HG03139 (cell line): ENCODE measurements around the gene MRPL30.
"Not testable (repeated sequence)": the region's sequence is repeated elsewhere in the genome, so short reads cannot be mapped to it uniquely, and the experiment has no call there.

ENCODE experiments used
- ATAC-seq: cut with Tn5 transposase; IDR thresholded peaks from one replicate; pipeline ENCODE4 v1.9.1; 2021; ENCODE audit not compliant: unreplicated experiment

The MRPL30 gene

DNA sequence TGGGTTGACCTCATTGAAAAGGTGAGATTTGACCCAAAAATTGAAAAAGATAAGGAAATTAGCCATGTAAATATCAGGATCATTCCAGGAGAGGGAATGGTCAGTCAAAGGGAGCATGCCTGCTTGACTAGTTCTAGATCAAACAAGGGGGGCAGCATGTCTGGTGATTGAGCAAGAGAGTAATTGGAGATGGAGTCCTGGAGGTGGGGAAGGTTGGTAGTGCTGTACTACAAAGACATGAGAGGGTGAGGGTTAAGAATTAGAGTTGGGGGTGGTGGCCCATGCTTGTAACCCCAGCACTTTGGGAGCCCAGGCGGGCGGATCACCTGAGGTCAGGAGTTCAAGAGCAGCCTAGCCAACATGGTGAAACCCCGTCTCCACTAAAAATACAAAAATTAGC lies 2.0 kb downstream of the MRPL30 start:
- ATAC-seq = no peak

DNA sequence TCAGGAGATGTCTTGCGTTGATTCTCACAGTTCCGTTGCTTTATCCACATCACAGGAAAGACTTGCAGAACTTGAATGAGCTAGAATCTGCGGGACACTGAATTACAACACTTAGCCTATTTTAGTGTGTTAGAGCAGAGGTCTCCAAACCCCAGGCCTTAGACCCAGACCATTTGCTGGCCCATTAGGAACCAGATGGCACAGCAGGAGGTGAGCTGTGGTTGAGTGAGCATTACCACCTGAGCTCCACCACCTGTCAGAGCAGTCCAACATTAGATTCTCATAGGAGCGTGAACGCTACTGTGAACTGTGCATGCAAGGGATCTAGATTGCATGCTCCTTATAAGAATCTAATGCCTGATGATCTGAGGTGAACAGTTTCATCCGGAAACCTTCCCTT lies 3.8 kb downstream of the MRPL30 start:
- ATAC-seq = no peak

DNA sequence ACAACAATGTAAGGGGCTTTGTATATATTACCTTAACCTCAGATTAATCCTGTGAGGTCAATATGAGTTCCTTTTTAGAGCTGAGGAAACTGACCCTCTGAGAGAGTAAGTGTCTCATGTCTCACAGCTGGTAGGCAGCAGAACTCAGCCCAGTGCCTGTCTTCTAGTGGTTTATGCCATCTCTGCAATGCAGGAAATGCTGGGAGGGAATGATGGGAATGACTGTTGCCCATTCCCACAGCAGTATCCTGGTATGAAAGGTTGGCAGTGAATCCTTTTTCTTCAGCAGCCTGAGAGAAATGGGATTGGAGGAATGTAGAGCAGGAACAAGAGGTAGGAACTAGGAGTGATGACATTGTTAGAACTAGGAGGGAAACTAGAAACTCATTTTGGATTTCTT lies 6.0 kb downstream of the MRPL30 start:
- no peak for ATAC-seq

DNA sequence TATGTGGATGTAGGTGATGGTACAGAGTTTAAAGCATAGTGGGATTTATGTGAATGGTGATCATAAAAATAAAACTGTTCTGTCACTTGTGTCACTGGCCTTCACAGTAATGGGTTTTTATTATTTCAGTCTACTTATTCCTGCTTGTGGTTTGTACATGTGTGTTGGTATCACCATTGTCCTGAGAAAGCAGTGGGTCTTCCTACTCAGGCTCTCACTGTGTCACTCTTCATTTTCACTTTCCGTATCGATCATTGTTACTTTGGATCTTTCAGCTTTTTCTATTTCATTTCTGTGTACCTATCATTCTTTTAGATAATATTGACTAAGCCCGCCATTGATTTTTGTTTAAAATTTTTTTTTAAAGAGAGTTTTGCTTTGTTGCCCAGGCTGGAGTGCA lies 7.4 kb downstream of the MRPL30 start:
- ATAC-seq = no peak

DNA sequence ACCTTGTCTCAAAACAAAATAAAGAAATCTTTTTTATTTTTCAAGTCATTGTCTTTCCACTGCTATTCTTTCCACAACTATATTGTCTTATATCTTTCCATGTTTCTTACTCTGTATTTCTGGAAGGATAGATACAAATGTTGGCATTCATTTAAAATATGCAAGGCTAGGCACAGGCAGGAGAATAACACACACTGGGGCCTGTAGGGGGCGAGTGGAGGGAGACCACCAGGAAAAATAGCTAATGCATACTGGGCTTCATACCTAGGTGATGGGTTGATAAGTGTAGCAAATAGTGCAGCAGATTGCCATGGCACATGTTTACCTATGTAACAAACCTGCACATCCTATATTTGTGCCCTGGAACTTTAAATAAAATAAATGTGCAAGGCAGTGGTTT lies 9.6 kb downstream of the MRPL30 start:
- ATAC-seq = no peak

DNA sequence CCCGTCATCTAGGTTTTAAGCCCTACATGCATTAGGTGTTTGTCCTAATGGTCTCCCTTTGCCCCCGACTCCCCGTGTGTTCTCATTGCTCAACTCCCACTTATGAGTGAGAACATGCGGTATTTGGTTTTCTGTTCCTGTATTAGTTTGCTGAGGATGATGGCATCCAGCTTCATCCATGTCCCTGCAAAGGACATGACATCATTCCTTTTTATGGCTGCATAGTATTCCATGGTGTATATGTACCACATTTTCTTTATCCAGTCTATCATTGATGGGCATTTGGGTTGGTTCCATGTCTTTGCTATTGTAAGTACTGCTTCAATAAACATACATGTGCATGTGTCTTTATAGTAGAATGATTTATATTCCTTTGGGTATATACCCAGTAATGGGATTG lies 11.4 kb downstream of the MRPL30 start:
- ATAC-seq = not testable (repeated sequence)

DNA sequence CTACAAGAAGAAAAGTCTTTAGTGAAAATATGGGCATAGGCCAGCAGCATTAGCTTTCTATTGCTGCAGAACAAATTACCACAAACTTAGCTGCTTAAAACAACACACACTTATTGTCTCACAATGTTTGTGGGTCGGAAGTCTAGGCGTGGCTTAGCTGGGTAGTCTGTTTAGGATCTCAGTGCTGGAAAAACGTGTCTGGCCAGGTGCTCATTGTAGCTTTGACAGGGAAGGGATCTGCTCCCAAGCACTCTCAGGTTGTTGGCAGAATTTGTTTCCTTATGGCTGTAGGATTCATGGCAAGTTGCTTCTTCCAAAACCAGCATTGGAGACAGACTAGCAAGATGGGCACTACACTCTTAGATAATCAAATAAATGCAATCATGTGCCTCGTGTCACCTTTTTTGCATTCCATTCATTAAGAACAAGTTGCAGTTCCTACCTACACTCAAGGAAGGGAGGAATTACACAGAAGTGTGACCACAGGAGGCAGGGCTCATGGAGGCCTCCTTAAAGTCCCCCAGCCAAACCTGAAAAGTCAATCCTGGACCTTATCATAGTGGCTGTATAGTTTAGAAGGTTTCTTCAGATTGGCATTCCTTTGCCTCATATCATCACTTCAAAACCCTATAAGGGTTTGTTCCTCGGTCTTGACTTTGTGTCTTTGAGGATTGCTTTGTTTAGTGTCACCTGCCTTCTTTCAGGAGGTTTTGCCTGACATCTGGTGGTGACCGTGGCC lies 17.3 kb downstream of the MRPL30 start:
- ATAC-seq = no peak

DNA sequence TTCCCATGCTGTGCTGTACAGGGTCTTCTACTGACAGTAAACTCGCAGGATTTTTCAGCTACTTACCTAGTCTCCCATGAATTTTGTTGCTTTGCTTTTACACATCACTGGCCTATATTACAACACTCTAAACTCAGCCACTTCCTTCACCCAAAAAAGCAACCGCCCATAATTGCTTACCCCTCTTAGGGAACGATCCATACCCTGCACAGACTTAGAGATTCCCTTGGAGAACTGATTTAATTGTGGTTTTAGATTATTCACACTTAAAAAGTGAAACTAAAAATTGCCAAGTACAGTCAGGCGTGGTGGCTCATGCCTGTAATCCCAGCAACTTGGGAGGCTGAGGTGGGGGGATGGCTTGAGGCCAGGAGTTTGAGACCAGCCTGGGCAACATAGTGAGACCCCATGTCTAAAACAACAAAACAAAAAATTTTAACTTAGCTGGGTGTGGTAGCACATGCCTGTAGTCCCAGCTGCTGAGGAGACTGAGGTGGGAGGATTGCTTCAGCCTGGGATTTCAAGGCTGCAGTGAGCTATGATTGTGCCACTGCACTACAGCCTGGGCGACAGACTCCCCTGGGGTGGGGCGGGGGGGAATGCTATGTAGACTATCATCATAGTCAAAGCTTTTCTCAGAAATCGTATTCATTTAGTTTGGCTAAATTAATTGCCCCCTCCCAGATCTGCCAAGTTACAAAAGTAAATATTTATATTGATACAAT lies 19.3 kb downstream of the MRPL30 start:
- no peak for ATAC-seq

DNA sequence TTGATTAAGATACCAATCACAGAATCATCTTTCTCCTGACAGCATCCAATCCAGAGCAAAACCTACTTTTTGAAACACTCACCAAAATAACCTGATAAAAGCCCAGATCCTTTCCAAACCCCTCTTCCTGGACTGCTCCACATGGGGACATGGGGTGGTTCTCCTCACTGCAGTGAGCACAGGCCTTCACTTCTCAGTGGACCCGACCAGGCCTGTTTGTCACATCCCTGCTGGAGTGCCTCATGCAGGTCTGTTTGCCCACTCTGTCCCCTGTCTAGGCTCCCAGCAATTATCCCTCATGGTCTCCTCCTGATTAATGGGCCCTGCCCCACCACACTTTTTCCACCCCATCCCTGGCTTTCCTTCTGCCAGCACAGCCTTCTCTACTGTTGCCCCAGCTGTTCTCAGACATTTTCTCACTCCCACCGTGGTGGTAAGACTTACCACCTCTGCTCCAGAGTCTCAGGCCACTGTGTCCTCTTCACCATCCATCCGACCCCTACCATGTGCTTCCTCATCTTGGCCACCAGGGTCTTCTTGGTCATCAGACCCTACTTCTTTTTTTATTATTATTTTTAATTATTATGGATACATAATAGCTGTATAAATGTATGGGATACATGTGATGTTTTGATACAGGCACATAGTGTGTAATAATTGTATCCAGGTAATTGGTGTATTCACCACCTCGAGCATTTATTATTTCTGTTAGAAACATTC lies 21.1 kb downstream of the MRPL30 start:
- no peak for ATAC-seq

DNA sequence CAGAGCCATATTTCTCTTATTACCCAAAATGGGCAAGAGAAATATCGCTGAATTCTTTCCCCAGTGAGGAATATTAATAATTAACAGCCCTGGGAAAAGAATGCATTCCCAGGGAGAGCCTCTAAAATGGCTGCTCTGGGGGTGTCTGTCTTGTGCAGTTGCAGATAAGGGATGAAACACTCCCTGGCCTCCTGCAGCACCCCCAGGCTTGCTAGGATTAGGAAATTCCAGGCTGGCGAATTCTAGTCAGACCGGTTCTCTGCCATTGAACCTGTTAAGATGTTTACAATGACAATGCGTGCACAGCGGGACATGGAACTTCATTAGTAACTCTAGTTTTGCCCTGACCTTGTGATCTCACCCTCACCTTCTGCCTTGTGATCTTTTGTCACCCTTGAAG lies 24.5 kb downstream of the MRPL30 start:
- ATAC-seq = no peak

DNA sequence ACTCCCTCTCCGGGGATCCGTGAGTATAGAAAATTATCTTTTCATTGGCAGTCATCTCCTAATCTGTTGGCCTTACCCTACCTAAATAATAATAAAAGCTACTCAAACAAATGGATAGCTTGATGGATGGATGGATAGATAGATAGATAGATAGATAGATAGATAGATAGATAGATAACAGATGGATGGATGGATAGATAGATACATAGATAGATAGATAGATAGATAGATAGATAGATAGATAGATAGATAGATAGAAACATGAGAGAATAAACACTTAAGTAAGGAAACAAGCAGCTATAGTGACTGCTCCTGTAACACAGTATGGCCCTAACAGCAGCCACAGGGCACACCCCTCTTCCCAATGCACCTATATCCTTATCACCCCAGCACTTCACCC lies 35.1 kb downstream of the MRPL30 start:
- ATAC-seq = no peak

DNA sequence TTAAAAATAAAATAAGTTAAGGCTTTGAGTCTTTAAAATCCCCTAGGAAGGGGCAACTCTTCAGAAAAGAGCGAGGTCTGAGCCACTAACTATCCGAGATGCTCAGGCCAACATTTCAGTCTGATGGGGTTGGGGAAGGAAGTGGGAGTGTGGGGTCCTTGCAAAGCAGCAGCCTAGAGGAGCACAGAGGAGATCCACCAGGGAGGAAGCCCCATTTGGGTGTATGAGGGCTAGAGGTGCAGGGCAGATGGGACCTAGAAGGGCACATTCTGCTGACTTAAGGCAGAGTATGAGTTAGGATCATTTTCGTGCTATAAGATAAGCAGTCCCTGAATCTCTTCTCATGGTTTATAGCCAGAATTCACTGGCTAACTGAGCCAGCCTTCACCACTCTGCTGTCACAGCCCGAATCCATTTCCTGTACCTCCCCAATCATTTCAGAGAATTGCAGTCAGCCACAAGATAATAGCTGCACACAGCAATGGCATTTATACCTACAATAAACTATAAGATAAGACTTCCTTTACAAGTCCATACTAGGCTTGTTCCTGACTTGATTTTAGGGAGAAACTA lies 37.0 kb downstream of the MRPL30 start:
- ATAC-seq = no peak

DNA sequence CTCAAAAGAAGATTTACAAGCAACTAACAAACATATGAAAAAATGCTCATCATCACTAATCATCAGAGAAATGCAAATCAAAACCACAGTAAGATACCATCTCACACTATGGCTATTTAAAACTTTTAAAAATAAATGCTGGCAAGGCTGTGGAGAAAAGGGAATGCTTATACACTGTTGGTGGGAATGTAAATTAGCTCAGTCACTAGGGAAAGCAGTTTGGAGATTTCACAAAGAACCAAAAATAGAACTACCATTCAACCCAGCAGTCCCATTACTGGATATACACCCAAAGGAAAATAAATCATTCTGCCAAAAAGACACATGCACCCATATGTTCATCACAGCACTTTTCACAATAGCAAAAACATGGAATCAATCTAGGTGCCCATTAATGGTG lies 52.2 kb downstream of the MRPL30 start:
- ATAC-seq = not testable (repeated sequence)

DNA sequence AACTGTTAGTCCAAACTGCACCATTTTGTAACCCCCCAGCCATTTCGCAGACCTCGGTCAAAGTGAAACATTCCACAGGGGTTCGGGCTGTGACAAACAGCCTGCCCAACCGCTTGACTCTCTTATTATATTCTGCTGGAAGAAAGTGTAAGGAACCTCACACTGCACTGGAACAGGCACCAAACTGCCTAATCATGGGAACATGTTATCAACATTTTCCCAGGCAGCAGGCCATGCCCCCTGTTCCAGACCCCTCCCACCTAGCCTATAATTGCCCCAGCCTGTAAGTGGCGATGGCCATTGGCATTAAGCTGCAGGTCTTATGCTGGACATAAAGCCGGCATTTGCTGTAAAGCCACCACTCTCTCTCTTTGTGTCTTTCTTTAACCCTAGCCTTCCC lies 57.6 kb downstream of the MRPL30 start:
- no peak for ATAC-seq

DNA sequence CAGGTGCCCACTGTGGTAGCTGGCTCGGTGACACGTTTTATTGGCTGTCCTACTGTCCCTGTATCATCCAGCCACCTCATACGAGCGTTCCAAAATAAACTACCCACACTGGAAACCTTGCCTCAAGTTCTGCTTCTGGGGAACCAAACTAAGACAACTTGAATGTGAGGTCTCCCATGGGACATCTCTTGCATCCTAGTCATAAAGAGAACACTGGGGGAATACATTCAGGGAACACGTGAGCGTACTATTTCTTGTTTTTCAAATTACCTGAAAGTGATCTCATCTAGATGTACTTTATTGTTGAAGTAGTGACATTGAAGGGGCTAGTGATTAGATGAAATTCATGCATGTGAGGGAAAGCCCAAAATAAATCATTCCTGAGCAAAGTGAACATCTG lies 59.4 kb downstream of the MRPL30 start:
- ATAC-seq = no peak

DNA sequence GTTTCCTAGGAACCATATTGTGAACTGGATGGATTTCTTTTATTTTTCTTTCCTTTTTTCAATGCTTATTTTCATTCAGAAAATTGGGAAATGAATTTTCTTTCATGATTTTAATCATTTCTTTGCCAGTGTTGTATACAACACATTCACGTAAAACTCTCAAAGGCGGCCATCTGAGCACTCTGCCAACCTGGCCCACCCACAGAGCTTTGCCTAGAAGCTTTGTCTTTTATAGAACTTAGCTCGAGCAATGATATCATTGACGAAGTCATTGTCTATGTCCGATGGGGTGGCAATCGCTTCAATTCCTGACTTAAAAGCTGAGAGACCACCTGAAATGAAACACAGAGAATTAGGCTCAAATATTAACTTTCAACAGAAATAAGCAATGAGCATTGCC lies 61.2 kb downstream of the MRPL30 start:
- ATAC-seq = no peak
